GM19238 (cell line): ENCODE results near the gene HSPB9.

Source experiments
- DNase-seq: peaks from one replicate; pipeline ENCODE4 v3.0.0; 2011; ENCODE audit warnings: low spot score; ENCODE audit not compliant: insufficient read length

HSPB9 gene

GRCh38 chr17:42101513-42102292 is 20.9 kb upstream of the HSPB9 start:
- peak; percentile 69 for DNase-seq

- no peak for DNase-seq
These were observed 19.2 kb upstream of the HSPB9 start for GRCh38 chr17:42103221-42103954.

DNA sequence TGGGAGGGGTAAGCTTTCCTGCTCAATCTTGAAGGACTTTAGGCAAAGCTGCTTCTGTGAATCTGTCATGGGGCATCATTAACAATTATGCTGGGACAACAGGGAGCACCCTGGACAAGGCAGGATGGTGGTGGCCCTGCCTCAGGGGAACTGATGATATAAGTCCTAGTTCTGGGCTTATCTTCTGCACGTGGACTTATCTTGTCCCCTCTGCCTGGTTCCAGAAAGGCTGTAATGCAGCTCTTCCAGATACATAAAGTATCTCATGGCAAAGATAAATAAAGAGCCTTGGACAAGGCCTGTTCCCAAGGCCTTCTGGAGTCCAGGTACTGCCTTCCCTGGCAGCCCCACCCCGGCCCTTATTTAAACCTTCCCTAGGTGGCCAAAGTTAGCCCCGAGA is 18.3 kb upstream of the HSPB9 start:
- DNase-seq = no peak

GRCh38 chr17:42106009-42106408 is 16.6 kb upstream of the HSPB9 start:
- no peak for DNase-seq

GRCh38 chr17:42107124-42107523 is 15.5 kb upstream of the HSPB9 start:
- no peak for DNase-seq

- peak; percentile 97 for DNase-seq
These were observed 14.7 kb upstream of the HSPB9 start for GRCh38 chr17:42107597-42108576.

- no peak for DNase-seq
These were observed 13.5 kb upstream of the HSPB9 start for GRCh38 chr17:42109086-42109485.

- DNase-seq = no peak
These were observed 12.0 kb upstream of the HSPB9 start for GRCh38 chr17:42110301-42111264.

DNA sequence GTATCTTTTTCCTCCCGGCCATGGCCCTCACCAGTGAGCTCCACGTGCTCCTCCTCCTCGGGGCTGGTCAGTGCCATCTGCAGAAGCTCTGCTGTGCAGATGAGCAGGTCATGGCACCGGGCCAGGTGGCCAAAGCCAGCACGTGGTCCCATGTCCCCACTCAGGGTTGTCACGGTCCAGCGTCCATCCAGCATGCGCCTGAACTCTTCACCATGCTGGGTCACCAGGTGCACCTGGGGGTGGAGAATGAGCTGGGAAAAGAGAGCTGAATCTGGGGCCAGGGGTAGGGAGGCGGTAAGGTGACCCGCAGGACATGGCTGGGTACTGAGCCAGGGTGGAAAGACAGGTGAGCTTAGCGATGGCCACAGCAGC is 11.4 kb upstream of the HSPB9 start:
- DNase-seq = no peak

- DNase-seq = no peak
These were observed 10.6 kb upstream of the HSPB9 start for GRCh38 chr17:42111871-42112551.

DNA sequence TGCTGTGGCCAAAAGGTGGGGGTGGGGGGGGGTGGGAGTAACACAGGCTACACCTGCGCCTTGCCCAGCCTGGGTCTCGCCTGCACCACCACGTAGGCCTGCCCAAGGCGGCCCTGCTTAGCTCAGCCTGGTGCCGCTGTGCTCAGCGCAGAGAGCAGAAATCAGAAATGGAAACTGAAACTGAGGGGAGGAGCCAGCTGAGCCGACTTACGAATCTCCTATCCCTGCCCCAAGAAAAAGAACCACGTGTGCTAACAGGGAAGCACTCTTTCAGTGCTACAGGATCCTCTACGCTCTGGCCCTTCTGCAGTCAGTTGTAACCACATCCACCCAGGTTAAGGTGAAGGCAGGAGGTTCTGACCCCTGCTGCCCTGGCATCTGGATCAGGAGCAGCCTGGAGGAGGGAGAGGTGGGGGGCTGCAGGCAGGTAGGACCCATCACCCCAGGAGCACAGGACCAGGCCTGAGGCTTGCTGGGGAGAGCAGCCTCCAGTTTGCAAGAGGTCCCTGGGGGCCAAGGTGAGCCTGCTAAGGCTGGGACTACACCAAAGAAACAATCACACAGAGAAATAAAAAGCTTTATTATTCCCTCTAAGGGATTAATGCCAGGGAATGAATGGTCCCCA is 9.9 kb upstream of the HSPB9 start, which contains the start of gene DHX58:
Gene DHX58 (minus strand): TSS at position 163 of the 625 bp plus-strand sequence. CDS start 822 bp downstream, outside the sequence.
- peak; percentile 92 for DNase-seq

- no peak for DNase-seq
These were observed 9.1 kb upstream of the HSPB9 start for GRCh38 chr17:42113293-42114069.

DNA sequence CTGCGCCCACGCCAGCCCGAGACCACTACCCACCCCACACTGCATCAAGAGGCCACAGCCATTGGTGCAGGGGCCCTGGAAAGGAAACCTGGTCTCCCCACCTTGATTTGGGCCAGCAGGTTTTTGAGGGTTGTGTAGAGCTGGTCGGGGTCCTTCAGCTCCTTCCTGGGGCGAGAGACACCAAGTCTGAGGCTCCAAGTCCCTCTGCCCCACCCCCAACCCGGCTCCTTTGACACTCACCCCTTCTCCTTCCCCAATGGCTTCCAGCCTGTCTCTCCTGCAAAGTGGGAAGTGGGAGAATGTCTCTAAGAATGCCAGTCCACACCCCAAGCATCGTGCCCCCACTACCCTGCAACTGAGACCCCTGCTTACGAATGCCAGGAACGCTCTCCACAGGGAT is 8.5 kb upstream of the HSPB9 start:
- no peak for DNase-seq

DNA sequence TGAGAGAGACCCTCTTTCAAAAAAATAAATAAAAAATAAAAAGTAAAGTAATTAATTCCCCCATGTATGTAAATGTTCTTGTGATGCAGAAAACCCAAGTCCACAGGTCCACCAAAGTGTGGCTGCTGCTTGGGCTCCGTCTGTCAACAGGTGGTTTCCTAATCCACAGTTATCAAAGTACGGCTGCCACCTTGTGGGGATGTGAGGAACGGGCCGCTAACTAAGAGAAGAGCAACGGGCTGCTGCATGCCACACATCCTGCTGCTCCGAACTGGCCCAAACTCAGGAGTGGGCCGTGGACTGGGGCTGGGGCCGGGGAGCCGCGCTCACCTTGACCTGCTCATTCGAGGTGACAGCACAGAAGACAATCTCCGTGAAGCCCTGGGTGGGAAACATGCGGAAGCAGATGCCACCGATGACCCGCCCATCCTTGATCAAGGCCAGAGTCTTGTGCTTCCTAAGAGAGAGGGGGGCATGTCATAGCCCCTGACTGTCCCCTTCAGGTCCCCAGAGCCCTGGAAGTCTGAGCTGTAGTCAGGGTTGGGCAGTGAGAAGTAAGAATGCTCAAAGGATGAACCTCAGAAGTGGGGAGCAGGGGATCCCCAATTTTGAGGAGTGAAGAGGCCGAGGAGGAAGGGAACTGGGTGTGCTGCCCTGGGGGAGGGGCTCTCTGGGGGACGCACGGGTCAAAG is 5.8 kb upstream of the HSPB9 start:
- DNase-seq = peak; percentile 60

DNA sequence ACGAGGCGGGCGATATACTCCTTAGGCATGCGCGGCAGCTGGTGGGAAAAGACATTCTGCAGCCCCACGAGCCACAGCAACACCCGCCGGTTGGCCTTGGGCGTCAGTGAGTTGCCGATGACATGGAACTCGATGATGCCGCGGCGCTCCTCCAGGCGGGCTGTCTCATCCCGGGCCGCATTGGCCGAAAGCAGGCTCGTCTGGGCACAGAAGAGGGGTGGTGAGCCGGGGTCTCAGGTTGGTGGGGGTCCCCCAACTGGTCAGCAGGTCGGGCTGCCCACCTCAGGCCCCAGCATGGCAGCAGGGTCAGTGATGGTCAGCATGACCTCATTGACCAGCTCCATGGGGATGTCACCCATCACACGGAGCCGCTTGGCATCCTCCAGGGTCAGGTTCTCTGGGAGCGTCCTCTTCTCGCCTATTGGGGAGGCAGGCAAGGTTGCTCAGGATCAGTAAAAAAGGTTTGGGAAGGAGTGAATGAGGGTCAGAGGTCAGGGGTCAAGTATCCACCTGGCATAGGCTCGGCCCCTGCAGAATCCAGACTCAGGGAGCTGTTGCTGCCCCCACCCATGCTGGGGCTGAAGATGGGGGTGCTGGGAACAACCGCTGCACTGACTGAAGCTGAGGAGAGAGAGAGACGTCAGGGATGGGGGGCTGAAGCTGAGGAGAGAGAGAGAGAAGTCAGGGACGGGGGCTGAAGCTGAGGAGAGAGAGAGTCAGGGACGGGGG is 5.0 kb upstream of the HSPB9 start:
- no peak for DNase-seq

GRCh38 chr17:42118126-42118510 is 4.5 kb upstream of the HSPB9 start:
- DNase-seq = no peak

DNA sequence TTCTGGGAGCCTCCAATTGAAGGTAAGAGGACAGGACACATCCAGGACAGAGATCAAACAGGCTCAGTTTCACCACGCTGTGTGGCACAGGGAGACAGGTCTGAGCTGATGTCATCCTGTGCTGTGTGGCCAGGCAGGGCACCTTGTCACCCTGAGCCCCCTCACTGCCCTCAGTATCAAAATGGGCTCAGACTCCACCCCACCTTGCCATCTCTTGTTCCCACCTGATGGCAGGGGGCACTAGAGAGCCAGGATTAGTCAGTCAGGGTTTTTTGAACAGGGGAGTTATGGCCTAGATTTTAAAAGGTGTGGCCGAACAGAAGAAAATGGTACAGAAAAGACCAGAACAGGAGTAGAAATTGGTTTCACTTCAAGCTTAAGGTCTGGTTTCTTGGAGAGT is 4.1 kb upstream of the HSPB9 start:
- no peak for DNase-seq
